ENCODE data around the gene UIMC1. TPM values are rescaled to one million over a fixed set of nuclear protein-coding genes. Genes with fewer than 3 reads are reported as not detected.

Gene UIMC1
- total RNA-seq, 1 donor from 2014 or later, result 67.7 TPM

GRCh38 chr5:177041936-177042335, 35.4 kb upstream of the UIMC1 start:
- no peak overlapping the region for H3K4me3 ChIP-seq
- no peak overlapping the region for H3K4me2 ChIP-seq
- no peak overlapping the region for H3K4me3 Mint-ChIP-seq
- peaks cover 23% of the 10 kb centered on the region for H3K36me3 Mint-ChIP-seq
- no peaks in the 10 kb centered on the region for H3K4me1 Mint-ChIP-seq
- peaks cover 2% of the 10 kb centered on the region for H3K27me3 Mint-ChIP-seq (ENCODE audit: insufficient read depth, low read depth)
- peaks cover 4% of the 10 kb centered on the region for H3K36me3 ChIP-seq
- peaks cover 23% of the 10 kb centered on the region for H4K20me1 ChIP-seq (ENCODE audit: low read depth)
- H3K9me3 Mint-ChIP-seq, result no peaks in the 10 kb centered on the region
- no peak overlapping the region for H3K9ac ChIP-seq
- no peaks in the 10 kb centered on the region for H3K4me1 ChIP-seq
- no peaks in the 10 kb centered on the region for H3K27me3 ChIP-seq
- H3K27ac Mint-ChIP-seq, result no peak overlapping the region
- no peak for DNase-seq (ENCODE audit: low spot score)
- H2AFZ ChIP-seq (replicated peaks), result no peak overlapping the region
- H3K79me2 ChIP-seq (ENCODE audit: low read depth), result peaks cover 19% of the 10 kb centered on the region
- TF ChIP-seq EZH2phosphoT487 (IDR thresholded peaks at IDR 0.05), result no peak
- no peak for TF ChIP-seq CTCF (IDR thresholded peaks at IDR 0.05)
- no peak for TF ChIP-seq EZH2 (IDR thresholded peaks at IDR 0.05)
- H3K9me3 ChIP-seq (ENCODE audit: low read depth), result no peaks in the 10 kb centered on the region
- no peaks in the 10 kb centered on the region for H3F3A ChIP-seq (ENCODE audit: low read depth)
- H3K27ac ChIP-seq, result no peak overlapping the region

- peaks cover 7% of the 10 kb centered on the region for H3K4me1 Mint-ChIP-seq
- Histone ChIP-seq H4K20me1 (ENCODE audit: low read depth) (peaks cover 33% of the 10 kb centered on the region), H3K27ac (no peak overlapping the region), H3K36me3 (no peaks in the 10 kb centered on the region), H2AFZ (replicated peaks) (no peak overlapping the region), H3K4me1 (peaks cover 5% of the 10 kb centered on the region), H3K79me2 (ENCODE audit: low read depth) (peaks cover 27% of the 10 kb centered on the region), H3F3A (ENCODE audit: low read depth) (peaks cover 2% of the 10 kb centered on the region), H3K27me3 (no peaks in the 10 kb centered on the region), H3K4me2 (no peak overlapping the region), H3K9me3 (ENCODE audit: low read depth) (no peaks in the 10 kb centered on the region), H3K9ac (no peak overlapping the region), H3K4me3 (no peak overlapping the region)
- H3K27ac Mint-ChIP-seq, result no peak overlapping the region
- no peaks in the 10 kb centered on the region for H3K9me3 Mint-ChIP-seq
- peaks cover 2% of the 10 kb centered on the region for H3K27me3 Mint-ChIP-seq (ENCODE audit: insufficient read depth, low read depth)
- DNase-seq (ENCODE audit: low spot score), result no peak
- no peak overlapping the region for H3K4me3 Mint-ChIP-seq
- no peak for TF ChIP-seq EZH2 (IDR thresholded peaks at IDR 0.05)
- no peak for TF ChIP-seq CTCF (IDR thresholded peaks at IDR 0.05)
- TF ChIP-seq EZH2phosphoT487 (IDR thresholded peaks at IDR 0.05), result no peak
- peaks cover 28% of the 10 kb centered on the region for H3K36me3 Mint-ChIP-seq
Observed at GRCh38 chr5:177040814-177041420, 34.3 kb upstream of the UIMC1 start.

- Mint-ChIP-seq H3K27ac (no peak overlapping the region), H3K4me3 (no peak overlapping the region), H3K27me3 (ENCODE audit: insufficient read depth, low read depth) (no peaks in the 10 kb centered on the region), H3K9me3 (no peaks in the 10 kb centered on the region), H3K4me1 (peaks cover 9% of the 10 kb centered on the region), H3K36me3 (peaks cover 20% of the 10 kb centered on the region)
- Histone ChIP-seq H4K20me1 (ENCODE audit: low read depth) (peaks cover 61% of the 10 kb centered on the region), H3K79me2 (ENCODE audit: low read depth) (peaks cover 65% of the 10 kb centered on the region), H3F3A (ENCODE audit: low read depth) (peaks cover 4% of the 10 kb centered on the region), H3K36me3 (no peaks in the 10 kb centered on the region), H2AFZ (replicated peaks) (no peak overlapping the region), H3K27ac (no peak overlapping the region), H3K4me1 (peaks cover 8% of the 10 kb centered on the region), H3K4me2 (no peak overlapping the region), H3K9me3 (ENCODE audit: low read depth) (no peaks in the 10 kb centered on the region), H3K9ac (no peak overlapping the region), H3K4me3 (no peak overlapping the region), H3K27me3 (no peaks in the 10 kb centered on the region)
- no peak for DNase-seq (ENCODE audit: low spot score)
- no peak for TF ChIP-seq EZH2 (IDR thresholded peaks at IDR 0.05)
- TF ChIP-seq CTCF (IDR thresholded peaks at IDR 0.05), result no peak
- TF ChIP-seq EZH2phosphoT487 (IDR thresholded peaks at IDR 0.05), result no peak
Observed at GRCh38 chr5:177036921-177037320, 30.3 kb upstream of the UIMC1 start.
